HepG2 (cell line): Measurements from ENCODE around the gene AKAP8. TPM values are rescaled to one million over a fixed set of nuclear protein-coding genes. Genes with fewer than 3 reads are reported as not detected.

Source experiments
- FOXM1 ChIP-seq: sonication (generic); formaldehyde crosslinking; IDR thresholded peaks from 2 replicates; pipeline ENCODE4 v1.5.0; 2020; ENCODE audit warnings: missing genetic modification reagents
- FUBP1 ChIP-seq: sonication (generic); formaldehyde crosslinking; IDR thresholded peaks from 2 replicates; pipeline ENCODE4 v1.5.1; 2020; ENCODE audit warnings: missing genetic modification reagents, mild to moderate bottlenecking, borderline replicate concordance
- GATA4 ChIP-seq: sonication (generic); IDR thresholded peaks from 2 replicates; pipeline ENCODE4 v1.6.1; 2016; ENCODE audit warnings: antibody characterized with exemption, low read depth, borderline replicate concordance
- GATAD2A ChIP-seq: IDR thresholded peaks from 2 replicates; pipeline ENCODE4 v1.6.1; 2016
- HOXA9 ChIP-seq: sonication (generic); formaldehyde crosslinking; IDR thresholded peaks from 2 replicates; pipeline ENCODE4 v1.8.1; 2022; ENCODE audit warnings: missing genetic modification reagents, mild to moderate bottlenecking, moderate library complexity, borderline replicate concordance
- PBX2 ChIP-seq: IDR thresholded peaks from 2 replicates; pipeline ENCODE4 v1.6.1; 2016; ENCODE audit warnings: control low read depth
- RXRA ChIP-seq: sonication (generic); formaldehyde crosslinking; IDR thresholded peaks from 2 replicates; pipeline ENCODE4 v1.5.1; 2020; ENCODE audit warnings: missing genetic modification reagents
- SIX4 ChIP-seq: sonication (generic); formaldehyde crosslinking; IDR thresholded peaks from 2 replicates; pipeline ENCODE4 v1.4.0; 2020; ENCODE audit warnings: missing genetic modification reagents
- TERF1 ChIP-seq: sonication (generic); formaldehyde crosslinking; IDR thresholded peaks from 2 replicates; pipeline ENCODE4 v1.8.0; 2022; ENCODE audit warnings: mild to moderate bottlenecking, missing genetic modification reagents, moderate library complexity
- THAP7 ChIP-seq: sonication (generic); formaldehyde crosslinking; IDR thresholded peaks from 2 replicates; pipeline ENCODE4 v1.8.1; 2023; ENCODE audit warnings: mild to moderate bottlenecking, missing genetic modification reagents
- ZBTB42 ChIP-seq: sonication (generic); formaldehyde crosslinking; IDR thresholded peaks from 2 replicates; pipeline ENCODE4 v1.5.0; 2020; ENCODE audit warnings: mild to moderate bottlenecking, missing genetic modification reagents
- ZNF224 ChIP-seq: sonication (generic); formaldehyde crosslinking; IDR thresholded peaks from 2 replicates; pipeline ENCODE4 v1.5.0; 2020; ENCODE audit warnings: mild to moderate bottlenecking, missing genetic modification reagents
- ZNF280D ChIP-seq: sonication (generic); formaldehyde crosslinking; IDR thresholded peaks from 2 replicates; pipeline ENCODE4 v1.5.1; 2020; ENCODE audit warnings: mild to moderate bottlenecking, missing genetic modification reagents
- ZNF34 ChIP-seq: sonication (generic); formaldehyde crosslinking; IDR thresholded peaks from 2 replicates; pipeline ENCODE4 v1.4.0; 2020; ENCODE audit warnings: mild to moderate bottlenecking, missing genetic modification reagents, borderline replicate concordance
- ZNF441 ChIP-seq: sonication (generic); formaldehyde crosslinking; IDR thresholded peaks from 2 replicates; pipeline ENCODE4 v1.7.0; 2021; ENCODE audit warnings: missing genetic modification reagents, borderline replicate concordance
- ZNF597 ChIP-seq: sonication (generic); formaldehyde crosslinking; IDR thresholded peaks from 2 replicates; pipeline ENCODE4 v1.5.0; 2020; ENCODE audit warnings: missing genetic modification reagents
- ZSCAN5A ChIP-seq: sonication (generic); formaldehyde crosslinking; IDR thresholded peaks from 2 replicates; pipeline ENCODE4 v1.8.0; 2022; ENCODE audit warnings: mild to moderate bottlenecking, missing genetic modification reagents, borderline replicate concordance
- polyA plus RNA-seq, 8 experiments: library from polyadenylated mRNA; depleted of rRNA in 3 of 8; stranded (reverse) in 7 of 8; unstranded in 1 of 8; fragments of >200 nt; fragmentation: Illumina TruSeq in 4 of 8; extraction: Trizol in 4 of 8; gene quantifications; 2 replicates each; pipeline versions ENCODE4 v1.2.1 to v1.2.3, GENCODE V29; 2011 to 2016; ENCODE audit warnings: low read depth in 4 of 8, missing spikeins in 1 of 8, mixed read lengths in 1 of 8; ENCODE audit not compliant: insufficient read depth in 1 of 8
- total RNA-seq, 5 experiments: library from RNA; depleted of rRNA; stranded (reverse); fragments of >200 nt; fragmentation: Illumina TruSeq; extraction: Trizol; gene quantifications; 2 replicates each; pipeline ENCODE4 v1.2.3, GENCODE V29; 2016; ENCODE audit warnings: low read depth in 1 of 5

AKAP8 gene
- total and polyA plus RNA-seq, 2 of the 13 experiments (the other 11 are each of a cell fraction or from before 2014, with no cell fraction given), result 15.9 to 22.1 TPM

GRCh38 chr19:15379083-15379998 lies at the start of gene AKAP8 (continued):
- TF ChIP-seq ZNF34 (CRISPR knock-in tag) (no peak), GATA4 (0 out of 2 replicates have a peak, but pooled peaks have one; percentile 8), GATAD2A (CRISPR knock-in tag) (no peak), PBX2 (CRISPR knock-in tag) (peak; percentile 88), HOXA9 (peak; percentile 90), ZNF280D (CRISPR knock-in tag) (no peak), ZNF224 (no peak), ZNF441 (CRISPR knock-in tag) (no peak; the same call in 1 of the 2 replicates), FOXM1 (no peak), FUBP1 (0 out of 2 replicates have a peak, but pooled peaks have one; percentile 16), TERF1 (0 out of 2 replicates have a peak, but pooled peaks have one; percentile 72), ZBTB42 (CRISPR knock-in tag) (no peak), THAP7 (no peak), ZNF597 (0 out of 2 replicates have a peak, but pooled peaks have one; percentile 30), ZSCAN5A (no peak), RXRA (CRISPR knock-in tag) (no peak), SIX4 (CRISPR knock-in tag) (no peak)
